Renal cortex interstitium (tissue), 11 donors: ENCODE measurements around the gene TBC1D32. TPM values are rescaled to one million over a fixed set of nuclear protein-coding genes. Genes with fewer than 3 reads are reported as not detected.
A peak's percentile ranks its signal among the peaks of the same experiment; 100 is the strongest.
"Not testable (repeated sequence)": the region's sequence is repeated elsewhere in the genome, so short reads cannot be mapped to it uniquely, and the experiment has no call there.

Source experiments
- DNase-seq, 11 donors: peaks; one replicate each; pipeline ENCODE4 v3.0.0-alpha.2; 2013; ENCODE audit warnings: low read depth in 9 of 11, low spot score in 4 of 11; ENCODE audit errors: extremely low read depth in 1 of 11
- polyA plus RNA-seq, 3 donors: library from polyadenylated mRNA; unstranded; fragments of 120-200 nt; gene quantifications; one replicate each; pipeline ENCODE4 v1.2.1, GENCODE V29; 2013; ENCODE audit not compliant: insufficient read length in 3 of 3

TBC1D32 gene
- polyA plus RNA-seq, 3 donors, result 11.9 to 17.2 (median 15.6) TPM

GRCh38 chr6:121260651-121261102, 73.6 kb downstream of the TBC1D32 start:
- DNase-seq, result no peak

GRCh38 chr6:121247386-121247785, 86.9 kb downstream of the TBC1D32 start:
- DNase-seq, result no peak

- no peak for DNase-seq
Observed at GRCh38 chr6:121242386-121242785, 91.9 kb downstream of the TBC1D32 start.

DNA sequence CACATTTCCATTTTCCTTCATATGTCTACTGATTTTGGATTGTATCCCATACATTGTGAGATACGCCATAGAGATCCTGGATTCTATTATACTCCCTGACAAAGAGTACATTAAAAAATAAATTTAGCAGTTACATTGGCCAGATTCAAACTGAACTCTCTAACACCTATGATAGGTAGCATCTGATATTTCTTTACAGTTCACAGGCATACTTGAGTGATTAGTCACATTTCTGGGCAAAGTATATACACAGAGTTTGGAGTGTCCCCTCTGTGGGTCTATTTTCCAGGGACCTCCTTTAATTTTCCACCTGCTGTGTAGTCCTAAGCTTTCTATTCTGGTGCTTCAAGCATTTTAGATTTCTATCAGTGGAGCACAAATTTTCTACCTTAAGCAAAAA, 96.4 kb downstream of the TBC1D32 start:
- no peak for DNase-seq

DNA sequence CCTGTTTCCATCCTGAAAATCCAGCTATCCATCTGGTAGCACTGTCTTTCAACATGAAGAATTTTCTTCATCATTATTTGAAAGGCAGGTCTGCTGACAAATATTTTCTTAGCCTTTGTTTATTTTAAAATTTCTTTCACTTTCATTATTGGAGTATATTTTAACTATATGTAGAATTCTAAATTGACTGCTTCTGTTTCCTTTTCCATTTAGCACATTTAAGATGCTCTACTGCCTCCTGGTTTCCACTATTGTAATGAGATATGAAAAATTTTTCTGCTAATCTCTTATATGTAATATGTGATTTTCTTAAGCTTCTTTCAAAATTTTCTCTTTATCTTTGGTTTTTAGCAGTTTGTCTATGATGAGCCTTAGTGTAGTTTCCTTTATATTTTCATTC, 97.3 kb downstream of the TBC1D32 start:
- DNase-seq, result no peak

GRCh38 chr6:121235386-121235785, 98.9 kb downstream of the TBC1D32 start:
- no peak for DNase-seq

- DNase-seq, result no peak
Observed at GRCh38 chr6:121223930-121224329, 110.3 kb downstream of the TBC1D32 start.

DNA sequence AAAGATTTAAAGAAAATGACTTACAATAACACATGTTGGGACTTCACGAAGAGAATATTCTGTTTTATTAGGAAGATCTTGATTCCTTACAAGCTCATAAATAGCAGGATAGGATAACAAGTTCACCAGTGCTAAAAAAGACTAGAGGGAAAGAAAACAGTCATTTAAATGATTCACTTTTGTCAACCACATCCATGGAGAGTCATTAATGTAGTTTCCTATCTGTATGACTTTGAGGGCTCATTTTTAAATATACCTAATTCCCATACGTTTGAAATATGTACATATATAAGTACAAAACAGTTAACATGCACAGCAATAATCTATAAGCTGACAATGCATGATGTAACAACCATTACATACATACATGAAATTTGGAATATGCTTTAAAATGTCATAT, 111.1 kb downstream of the TBC1D32 start:
- DNase-seq, result no peak

- peak in 2 of 11 donors; percentile 1 to 2 for DNase-seq
Observed at GRCh38 chr6:121222656-121223055, 111.6 kb downstream of the TBC1D32 start.

DNA sequence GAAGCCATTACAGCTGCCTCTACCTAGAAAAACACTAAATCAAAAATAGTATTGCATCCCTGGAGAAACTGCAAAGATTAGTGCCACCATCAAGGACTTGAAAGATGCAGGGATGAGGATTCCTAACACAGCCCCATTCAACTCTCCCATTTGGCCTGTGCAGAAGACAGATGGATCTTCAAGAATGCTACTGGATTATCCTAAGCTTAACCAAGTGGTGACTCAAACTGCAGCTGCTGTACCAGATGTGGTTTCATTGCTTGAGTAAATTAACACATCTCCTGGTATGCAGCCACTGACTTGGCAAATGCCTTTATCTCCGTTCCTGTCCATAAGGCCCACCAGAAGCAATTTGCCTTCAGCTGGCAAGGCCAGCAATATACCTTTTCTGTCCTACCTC, 117.4 kb downstream of the TBC1D32 start:
- DNase-seq, result no peak

- DNase-seq, result not testable (repeated sequence)
Observed at GRCh38 chr6:121213341-121213740, 120.9 kb downstream of the TBC1D32 start.

DNA sequence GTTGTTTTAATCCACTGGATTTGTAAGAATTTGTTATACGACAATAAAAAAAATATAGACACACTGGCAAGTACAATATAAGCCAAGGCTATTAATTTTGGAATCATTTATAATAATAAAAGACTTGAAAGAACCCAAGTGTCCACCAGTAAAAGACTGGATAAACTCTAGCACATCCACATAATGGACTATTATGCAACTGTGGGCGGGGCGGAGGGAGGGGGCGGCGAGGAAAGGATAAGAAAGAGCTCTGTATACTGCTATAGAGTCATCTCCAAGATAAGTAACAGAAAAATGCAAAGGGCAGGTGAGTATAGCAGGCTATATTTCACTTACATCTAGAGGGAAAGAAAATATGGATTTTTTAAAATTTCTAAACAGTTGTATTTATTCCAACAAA, 123.3 kb downstream of the TBC1D32 start:
- no peak for DNase-seq

GRCh38 chr6:121205569-121205968, 128.7 kb downstream of the TBC1D32 start:
- no peak for DNase-seq

DNA sequence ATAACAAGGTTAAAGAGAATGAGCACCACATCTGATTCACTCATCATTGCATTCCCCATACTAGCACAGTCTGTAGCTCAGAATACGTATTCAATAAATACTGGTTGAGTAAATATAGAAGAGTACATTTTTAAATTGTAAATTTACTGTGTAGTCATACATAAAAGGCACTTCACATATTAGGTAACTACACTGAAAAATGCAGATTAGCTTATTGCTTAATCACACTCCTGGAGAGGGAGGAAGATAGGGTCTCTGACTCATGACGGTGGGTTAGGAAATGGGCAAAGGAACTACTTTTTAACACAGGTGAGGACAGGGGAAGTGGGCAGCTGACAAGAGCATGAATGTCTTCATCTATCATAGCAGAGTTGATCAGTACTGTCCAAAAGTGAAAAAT, 133.2 kb downstream of the TBC1D32 start:
- DNase-seq, result no peak

- not testable (repeated sequence) for DNase-seq
Observed at GRCh38 chr6:121196042-121196441, 138.2 kb downstream of the TBC1D32 start.

DNA sequence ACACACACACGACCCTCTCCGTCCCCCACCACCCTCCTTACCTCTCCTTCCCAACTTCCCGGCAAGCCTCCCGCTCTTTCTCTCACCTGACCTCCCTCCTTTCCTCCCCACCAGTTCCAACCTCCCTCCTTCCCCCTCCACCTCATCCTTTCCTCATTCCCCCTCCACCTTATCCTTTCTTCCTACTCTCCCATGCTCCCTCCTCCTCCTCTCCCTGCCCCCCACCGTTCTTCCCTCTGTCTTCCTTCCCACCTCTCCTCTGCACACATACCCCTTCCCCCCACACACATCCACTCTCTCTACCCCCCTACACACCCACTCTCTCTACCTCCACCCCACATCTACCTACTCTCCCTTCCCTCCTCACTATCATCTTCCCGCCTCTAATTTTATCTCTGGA, 144.2 kb downstream of the TBC1D32 start:
- no peak for DNase-seq

DNA sequence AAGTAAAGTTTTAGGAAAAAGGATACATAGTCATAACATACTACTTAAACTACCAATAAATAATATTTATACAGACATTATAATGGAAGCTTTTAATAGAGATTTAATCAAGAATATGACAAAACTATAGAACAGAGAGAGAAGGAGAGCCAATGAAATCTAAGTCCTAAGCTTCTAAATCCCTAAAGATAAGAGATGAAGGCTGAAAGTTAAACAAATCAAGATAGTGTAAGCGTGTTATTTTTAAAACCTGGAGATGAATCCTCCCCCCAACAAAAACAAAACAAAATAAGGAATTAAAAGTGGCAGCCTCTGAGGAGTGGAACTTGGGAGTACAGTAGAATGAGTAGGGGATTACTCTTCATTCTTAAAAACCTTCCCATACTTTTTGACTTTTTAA, 145.9 kb downstream of the TBC1D32 start:
- no peak for DNase-seq

GRCh38 chr6:121187833-121188200, 146.5 kb downstream of the TBC1D32 start:
- peak in 2 of 11 donors; percentile 12 to 14 for DNase-seq

DNA sequence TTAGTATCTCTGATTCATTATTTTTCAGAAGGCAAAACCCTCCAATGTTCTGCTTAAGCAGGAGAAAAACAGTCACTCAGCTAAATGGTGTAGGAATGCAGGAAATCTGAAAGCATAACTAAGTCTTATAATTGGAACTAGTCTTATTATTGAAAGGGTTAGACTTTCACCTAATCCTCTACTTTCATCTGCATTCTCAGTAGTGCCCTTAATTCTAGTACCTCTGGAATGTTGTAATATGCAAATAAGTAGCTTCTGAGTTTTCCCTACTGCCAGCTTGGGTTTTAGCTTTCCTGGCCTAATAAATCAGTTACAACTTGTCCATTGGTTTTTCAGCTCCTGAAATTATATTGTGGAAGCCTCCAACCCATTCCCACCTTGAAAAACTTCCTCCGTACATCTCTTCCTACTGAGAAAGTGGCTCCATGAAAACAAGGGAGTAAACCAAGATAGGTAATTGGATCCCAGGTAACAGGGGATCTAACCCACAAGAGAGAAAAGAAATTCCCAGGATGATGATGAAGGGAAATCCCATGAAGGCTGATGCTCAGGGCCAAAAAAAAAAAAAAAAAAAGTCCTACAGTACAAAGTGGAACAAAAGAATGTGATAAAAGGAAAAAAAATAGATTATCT, 147.0 kb downstream of the TBC1D32 start:
- DNase-seq, result no peak

GRCh38 chr6:121183742-121184141, 150.5 kb downstream of the TBC1D32 start:
- no peak for DNase-seq

GRCh38 chr6:121175827-121176226, 158.5 kb downstream of the TBC1D32 start:
- no peak for DNase-seq
